Prostate gland (tissue), 2 donors: Measurements from ENCODE around the gene GAS6. TPM values are rescaled to one million over a fixed set of nuclear protein-coding genes. Genes with fewer than 3 reads are reported as not detected.

Experiments used
- DNase-seq: peaks from one replicate; pipeline ENCODE4 v3.0.0-alpha.2; 2019; ENCODE audit warnings: low spot score
- H3K27ac ChIP-seq, 2 donors: fragments of 200-600 bp; sonication (generic); 2 replicates each; pipeline ENCODE4 v1.5.1; 2017 to 2019
- H3K27me3 ChIP-seq: fragments of 200-600 bp; sonication (generic); replicated peaks from 2 replicates; pipeline ENCODE4 v1.5.1; 2019; ENCODE audit not compliant: insufficient read depth
- H3K36me3 ChIP-seq, 2 donors: fragments of 200-600 bp; sonication (generic); 1 replicate in 1 of 2; 2 replicates in 1 of 2; pipeline versions ENCODE4 v1.5.1 to v1.8.1; 2017 to 2019
- H3K4me1 ChIP-seq: fragments of 200-600 bp; sonication (generic); replicated peaks from 2 replicates; pipeline ENCODE4 v1.5.1; 2019
- H3K4me3 ChIP-seq, 2 donors: fragments of 200-600 bp; sonication (generic); 2 replicates each; pipeline ENCODE4 v1.5.1; 2017 to 2019
- H3K9me3 ChIP-seq: fragments of 200-600 bp; sonication (generic); 2 replicates; pipeline ENCODE4 v1.5.1; 2017
- CTCF ChIP-seq, 4 experiments: fragments of 200-600 bp in 2 of 4; fragments of 450-650 bp in 2 of 4; sonication (generic) in 2 of 4; IDR thresholded peaks; 1 replicate in 3 of 4; 2 replicates in 1 of 4; pipeline ENCODE4 v1.5.1; 2016 to 2019; ENCODE audit warnings: antibody characterized with exemption in 4 of 4, mild to moderate bottlenecking in 2 of 4, moderate library complexity in 2 of 4
- POLR2A ChIP-seq: fragments of 450-650 bp; IDR thresholded peaks from one replicate; pipeline ENCODE4 v1.6.1; 2016; ENCODE audit warnings: antibody characterized with exemption, mild to moderate bottlenecking
- POLR2AphosphoS5 ChIP-seq: sonication (generic); formaldehyde crosslinking; IDR thresholded peaks from one replicate; pipeline ENCODE4 v1.6.1; 2017; ENCODE audit warnings: antibody characterized with exemption
- WGBS: methylation state at CpG from one replicate; pipeline ENCODE4 v1.1.5; 2018; 5-methylcytosine and 5-hydroxymethylcytosine counted together
- intact Hi-C: fragments of 100-400 bp; cut with DNase I; formaldehyde crosslinking; loops from one replicate; pipeline ENCODE4 v1.14.2; 2022
- total RNA-seq, 2 donors: library from RNA; depleted of rRNA; stranded (reverse); fragments of >200 nt; gene quantifications; one replicate each; pipeline ENCODE4 v1.1.0, GENCODE V29; 2016

The GAS6 gene
- total RNA-seq, 2 donors from 2014 or later = 116 to 432 TPM

- Histone ChIP-seq H3K9me3 (no peaks in the 10 kb centered on the region), H3K27ac (no peak overlapping the region), H3K4me1 (peaks cover 10% of the 10 kb centered on the region), H3K27me3 (no peaks in the 10 kb centered on the region), H3K4me3 (no peak overlapping the region), H3K36me3 (peaks cover 0 to 7% of the 10 kb centered on the region in 2 donors)
- DNase-seq = no peak
- WGBS = 71% methylated on average over 16 of the region's 16 CpGs
- intact Hi-C loops = no loop called here
- no peak for TF ChIP-seq CTCF (IDR thresholded peaks at IDR 0.05)
- no peak for TF ChIP-seq POLR2A
- no peak for TF ChIP-seq POLR2AphosphoS5
These were observed 38.0 kb downstream of the GAS6 start for GRCh38 chr13:113825841-113826240.

- TF ChIP-seq CTCF (IDR thresholded peaks at IDR 0.05) (no peak), POLR2A (no peak), POLR2AphosphoS5 (no peak)
- 90% methylated on average over 19 of the region's 19 CpGs for WGBS
- H3K4me3 ChIP-seq = no peak overlapping the region
- no peak for DNase-seq
- H3K4me1 ChIP-seq = peaks cover 14% of the 10 kb centered on the region
- intact Hi-C loops = loop anchor here (5.0 kb wide), 1 partner anchor 39 kb away; the partner anchor contains the start of gene GAS6
- H3K27me3 ChIP-seq = no peaks in the 10 kb centered on the region
- H3K9me3 ChIP-seq = no peaks in the 10 kb centered on the region
- peaks cover 0 to 7% of the 10 kb centered on the region in 2 donors for H3K36me3 ChIP-seq
- no peak overlapping the region for H3K27ac ChIP-seq
These were observed 40.1 kb downstream of the GAS6 start for GRCh38 chr13:113823771-113824170.

GRCh38 chr13:113822956-113823744 lies 40.7 kb downstream of the GAS6 start:
- WGBS = 86% methylated on average over 41 of the region's 45 CpGs
- intact Hi-C loops = loop anchor here (5.0 kb wide), 1 partner anchor 39 kb away; the partner anchor contains the start of gene GAS6
- peaks cover 14% of the 10 kb centered on the region for H3K4me1 ChIP-seq
- H3K9me3 ChIP-seq = no peaks in the 10 kb centered on the region
- no peak for DNase-seq
- H3K27me3 ChIP-seq = no peaks in the 10 kb centered on the region
- no peak overlapping the region for H3K4me3 ChIP-seq
- no peak for TF ChIP-seq POLR2AphosphoS5
- TF ChIP-seq POLR2A = no peak
- TF ChIP-seq CTCF (IDR thresholded peaks at IDR 0.05) = no peak
- H3K27ac ChIP-seq = no peak overlapping the region
- H3K36me3 ChIP-seq = peaks cover 0 to 7% of the 10 kb centered on the region in 2 donors

- Histone ChIP-seq H3K9me3 (no peaks in the 10 kb centered on the region), H3K4me1 (peaks cover 14% of the 10 kb centered on the region), H3K27me3 (no peaks in the 10 kb centered on the region), H3K27ac (peak overlapping the region in 1 of 2 donors; percentile 62), H3K36me3 (peaks cover 0 to 5% of the 10 kb centered on the region in 2 donors), H3K4me3 (no peak overlapping the region)
- TF ChIP-seq POLR2AphosphoS5 = no peak
- TF ChIP-seq CTCF (IDR thresholded peaks at IDR 0.05) = no peak
- no peak for TF ChIP-seq POLR2A
- 97% methylated on average over 10 of the region's 12 CpGs for WGBS
- intact Hi-C loops = loop anchor here (5.0 kb wide), 1 partner anchor 40 kb away; the partner anchor contains the start of gene GAS6
- DNase-seq = no peak
These were observed 41.6 kb downstream of the GAS6 start for GRCh38 chr13:113822266-113822665.
